IMR-90 (cell line): ENCODE results near the gene OTUB2. TPM values are rescaled to one million over a fixed set of nuclear protein-coding genes. Genes with fewer than 3 reads are reported as not detected.

Source experiments
- ATAC-seq: fragments of 200-7000 bp; cut with Tn5 transposase; 2 replicates; pipeline ENCODE4 v1.9.1; 2020; ENCODE audit warnings: low read depth, mild to moderate bottlenecking, moderate library complexity
- BruUV-seq: library from RNA; stranded (reverse); fragments of 400-500 nt; replicated peaks from 2 replicates; lab custom pipeline; 2021; lab: Mats Ljungman, UMichigan
- CTCF ChIA-PET: fragments of 300-600 bp; formaldehyde crosslinking; extraction: SDS; loops from one replicate; lab custom pipeline; 2021; ENCODE audit warnings: antibody characterized with exemption; lab: Yijun Ruan, JAX
- POLR2A ChIA-PET: fragments of 300-600 bp; sonication (Branson Sonifier 250); formaldehyde crosslinking; loops from one replicate; lab custom pipeline; 2022; ENCODE audit warnings: antibody characterized with exemption; ENCODE audit not compliant: unreplicated experiment; lab: Charles Lee
- DNase-seq: peaks from one replicate; pipeline ENCODE4 v3.0.0; 2013
- H2AFZ ChIP-seq: replicated peaks from 2 replicates; pipeline ENCODE3; 2013; ENCODE audit warnings: low read length, mild to moderate bottlenecking; ENCODE audit not compliant: poor library complexity
- H2AK5ac ChIP-seq: 2 replicates; pipeline ENCODE4 v1.6.1; 2013; ENCODE audit warnings: low read depth, low read length, inconsistent platforms
- H2AK9ac ChIP-seq: replicated peaks from 2 replicates; pipeline ENCODE3; 2013; ENCODE audit warnings: mild to moderate bottlenecking, low read depth, low read length, moderate library complexity; ENCODE audit not compliant: poor library complexity
- H2BK120ac ChIP-seq: 2 replicates; pipeline ENCODE4 v1.6.1; 2013; ENCODE audit warnings: low read depth, low read length, inconsistent platforms
- H2BK15ac ChIP-seq: 3 replicates; pipeline ENCODE4 v1.6.1; 2013; ENCODE audit warnings: low read depth, low read length, inconsistent platforms
- H2BK20ac ChIP-seq: 2 replicates; pipeline ENCODE4 v1.6.1; 2013; ENCODE audit warnings: low read depth, mild to moderate bottlenecking, inconsistent platforms, low read length, moderate library complexity
- H2BK5ac ChIP-seq: 2 replicates; pipeline ENCODE4 v1.6.1; 2013; ENCODE audit warnings: mild to moderate bottlenecking, low read depth, low read length, inconsistent platforms; ENCODE audit not compliant: poor library complexity, severe bottlenecking
- H3K14ac ChIP-seq: replicated peaks from 2 replicates; pipeline ENCODE4 v1.6.1; 2013; ENCODE audit warnings: low read depth, low read length, inconsistent platforms
- H3K18ac ChIP-seq: 2 replicates; pipeline ENCODE4 v1.6.1; 2013; ENCODE audit warnings: low read depth, low read length, control low read depth
- H3K23ac ChIP-seq: 2 replicates; pipeline ENCODE4 v1.6.1; 2013; ENCODE audit warnings: low read depth, low read length, inconsistent platforms
- H3K27ac ChIP-seq: 2 replicates; pipeline ENCODE4 v1.5.1; 2013; ENCODE audit warnings: mild to moderate bottlenecking, control low read depth, low read length; ENCODE audit not compliant: insufficient read depth
- H3K27me3 ChIP-seq: 2 replicates; pipeline ENCODE4 v1.6.1; 2013; ENCODE audit warnings: low read length; ENCODE audit not compliant: control insufficient read depth, insufficient read depth
- H3K36me3 ChIP-seq: 2 replicates; pipeline ENCODE4 v1.6.1; 2013; ENCODE audit warnings: low read length, mixed read lengths; ENCODE audit not compliant: control insufficient read depth, insufficient read depth
- H3K4ac ChIP-seq: 2 replicates; pipeline ENCODE4 v1.6.1; 2013; ENCODE audit warnings: low read depth, low read length, inconsistent platforms
- H3K4me1 ChIP-seq: 2 replicates; pipeline ENCODE4 v1.6.1; 2013; ENCODE audit warnings: low read length, mixed read lengths; ENCODE audit not compliant: control insufficient read depth, insufficient read depth
- H3K4me2 ChIP-seq: 2 replicates; pipeline ENCODE4 v1.6.1; 2013; ENCODE audit warnings: low read depth, mild to moderate bottlenecking, control low read depth, low read length, moderate library complexity
- H3K4me3 ChIP-seq: 2 replicates; pipeline ENCODE4 v1.5.1; 2013; ENCODE audit warnings: low read depth, mild to moderate bottlenecking, control low read depth, low read length, moderate library complexity; ENCODE audit not compliant: insufficient read depth
- H3K56ac ChIP-seq: 2 replicates; pipeline ENCODE4 v1.6.1; 2013; ENCODE audit warnings: low read length, inconsistent platforms; ENCODE audit not compliant: insufficient read depth; ENCODE audit errors: extremely low read depth
- H3K79me1 ChIP-seq, 2 experiments: 2 replicates each; pipeline ENCODE4 v1.6.1; 2013; ENCODE audit warnings: low read length in 2 of 2, inconsistent platforms in 1 of 2, low read depth in 1 of 2
- H3K9ac ChIP-seq: 2 replicates; pipeline ENCODE4 v1.6.1; 2013; ENCODE audit warnings: low read depth, low read length, control low read depth
- H3K9me1 ChIP-seq: 2 replicates; pipeline ENCODE4 v1.6.1; 2013; ENCODE audit warnings: low read length, inconsistent platforms; ENCODE audit not compliant: insufficient read depth
- H3K9me3 ChIP-seq: 2 replicates; pipeline ENCODE4 v1.6.1; 2013; ENCODE audit warnings: low read length; ENCODE audit not compliant: control insufficient read depth, insufficient read depth
- H4K20me1 ChIP-seq: 2 replicates; pipeline ENCODE4 v1.6.1; 2013; ENCODE audit warnings: low read length, inconsistent platforms; ENCODE audit not compliant: insufficient read depth
- H4K5ac ChIP-seq: 2 replicates; pipeline ENCODE4 v1.6.1; 2013; ENCODE audit warnings: mild to moderate bottlenecking, low read depth, low read length, control low read depth
- H4K8ac ChIP-seq, 2 experiments: 2 replicates each; pipeline ENCODE4 v1.6.1; 2013; ENCODE audit warnings: low read depth in 2 of 2, low read length in 2 of 2, control low read depth in 1 of 2, inconsistent platforms in 1 of 2
- H4K91ac ChIP-seq: 2 replicates; pipeline ENCODE4 v1.6.1; 2013; ENCODE audit warnings: low read depth, low read length, inconsistent platforms; ENCODE audit not compliant: insufficient read depth
- CEBPB ChIP-seq: IDR thresholded peaks from 2 replicates; pipeline ENCODE4 v1.6.1; 2012; ENCODE audit warnings: low read depth, low read length, improper control_type of control experiment
- CHD1 ChIP-seq: IDR thresholded peaks from 2 replicates; pipeline ENCODE4 v1.6.1; 2012; ENCODE audit warnings: low read depth, low read length, improper control_type of control experiment
- FOS ChIP-seq: fragments of 150-350 bp; IDR thresholded peaks from 2 replicates; pipeline ENCODE4 v1.6.1; 2016; ENCODE audit warnings: low read depth, low read length
- MAZ ChIP-seq: IDR thresholded peaks from 2 replicates; pipeline ENCODE4 v1.6.1; 2012; ENCODE audit warnings: low read depth, mild to moderate bottlenecking, low read length, improper control_type of control experiment, moderate library complexity, borderline replicate concordance
- WGBS, 2 experiments: methylation state at CpG; one replicate each; pipeline versions ENCODE4 v1.1.5 to v1.1.7; 2013; ENCODE audit warnings: missing lambda C conversion rate in 2 of 2; ENCODE audit not compliant: insufficient read length in 1 of 2; ENCODE audit errors: extremely low coverage in 2 of 2; 5-methylcytosine and 5-hydroxymethylcytosine counted together
- dilution Hi-C: fragments of 300-500 bp; cut with HindIII; formaldehyde crosslinking; loops from one replicate; pipeline ENCODE4 v1.14.3; 2018; ENCODE audit warnings: low sequenced_read_pairs; ENCODE audit not compliant: unreplicated experiment
- in situ Hi-C: fragments of 300-500 bp; cut with MboI; formaldehyde crosslinking; loops from 3 replicates; pipeline ENCODE4 v1.14.3; 2019; ENCODE audit warnings: low sequenced_read_pairs, inconsistent platforms, mixed read lengths
- intact Hi-C: fragments of 100-400 bp; cut with micrococcal nuclease; formaldehyde crosslinking; loops from 2 replicates; pipeline ENCODE4 v1.10.0; 2022
- polyA plus RNA-seq, 3 experiments: library from polyadenylated mRNA; depleted of rRNA; stranded (reverse); fragments of >200 nt; gene quantifications; 2 replicates each; pipeline ENCODE4 v1.2.3, GENCODE V29; 2012; ENCODE audit warnings: low replicate concordance in 1 of 3
- total RNA-seq: library from RNA; depleted of rRNA; stranded (reverse); fragments of >200 nt; gene quantifications from 2 replicates; pipeline ENCODE4 v1.2.3, GENCODE V29; 2012

The OTUB2 gene
- total and polyA plus RNA-seq, 2 of the 4 experiments (the other 2 are of a cell fraction) = 1.1 to 2.5 TPM

DNA sequence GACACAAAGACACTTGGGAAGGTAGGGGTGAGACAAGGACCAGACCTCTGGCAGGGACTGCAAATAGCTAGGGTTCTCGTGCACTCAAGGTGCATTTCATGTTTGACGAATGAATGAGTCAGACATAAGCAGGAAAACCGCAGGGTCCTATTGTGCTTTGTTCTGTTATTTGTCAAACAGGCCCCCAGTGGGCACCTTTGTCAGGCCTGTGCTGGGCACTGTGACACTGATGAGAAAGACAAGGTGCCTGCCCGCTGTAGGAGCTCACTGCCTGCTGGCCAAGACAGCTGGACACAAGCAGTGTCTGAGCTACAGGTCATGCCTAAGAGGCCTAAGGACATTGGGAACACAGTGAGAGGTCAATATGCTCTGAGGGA lies 2.3 kb downstream of the OTUB2 start:
- Histone ChIP-seq H3K4ac (no peak overlapping the region), H2BK20ac (no peak overlapping the region), H3K56ac (no peak overlapping the region), H3K27ac (no peak overlapping the region), H2AFZ (no peak overlapping the region), H3K9me1 (0 out of 2 replicates have a peak, but pooled peaks cover 5% of the 10 kb centered on the region), H3K9ac (no peak overlapping the region), H3K4me3 (no peak overlapping the region), H4K91ac (no peak overlapping the region), H4K20me1 (no peaks in the 10 kb centered on the region), H4K8ac (no peak overlapping the region), H3K23ac (no peak overlapping the region), H2AK9ac (no peak overlapping the region), H3K79me1 (0 out of 4 replicates have a peak, but pooled peaks cover 0 to 4% of the 10 kb centered on the region in 2 experiments), H3K36me3 (no peaks in the 10 kb centered on the region), H3K4me2 (no peak overlapping the region), H3K9me3 (no peaks in the 10 kb centered on the region), H2BK120ac (no peak overlapping the region), H4K5ac (no peak overlapping the region), H3K18ac (no peak overlapping the region), H2AK5ac (no peak overlapping the region), H3K14ac (no peak overlapping the region), H3K4me1 (no peaks in the 10 kb centered on the region; the same call in 1 of the 2 replicates), H3K27me3 (no peaks in the 10 kb centered on the region), H2BK5ac (no peak overlapping the region), H2BK15ac (no peak overlapping the region)
- in situ Hi-C loops (no loop called here), dilution Hi-C loops (no loop called here), intact Hi-C loops (no loop called here)
- ATAC-seq (no peak), DNase-seq (peak; percentile 42)
- no TSS peak for BruUV-seq
- 62% methylated on average over 3 of the region's 4 CpGs; no CpG with 5 or more reads in 1 of the 2 experiments for WGBS, 2 experiments
- no peak for TF ChIP-seq CHD1
- no peak for TF ChIP-seq FOS
- TF ChIP-seq CEBPB = no peak
- TF ChIP-seq MAZ = no peak
- POLR2A ChIA-PET = no interaction called here
- CTCF ChIA-PET = interaction anchor here (1.1 to 1.7 kb wide), 2 partner anchors 8 to 89 kb away, joined by 6 to 8 read pairs; no protein-coding TSS in a partner anchor
